K562 (cell line): ENCODE results near the gene COG2. TPM values are rescaled to one million over a fixed set of nuclear protein-coding genes. Genes with fewer than 3 reads are reported as not detected.

ENCODE experiments used
- ATAC-seq: fragments of 200-7000 bp; cut with Tn5 transposase; 3 replicates; pipeline ENCODE4 v1.9.1; 2020; ENCODE audit warnings: moderate library complexity
- BruUV-seq: library from RNA; stranded (reverse); fragments of 400-500 nt; replicated peaks from 2 replicates; lab custom pipeline; 2021; lab: Mats Ljungman, UMichigan
- CTCF ChIA-PET: fragments of 300-600 bp; formaldehyde crosslinking; extraction: SDS; loops from one replicate; lab custom pipeline; 2021; ENCODE audit warnings: low intra/inter-chr PET ratio; lab: Yijun Ruan, JAX
- POLR2A ChIA-PET: fragments of 300-600, 350-650 bp; sonication (Branson Sonifier 250); formaldehyde crosslinking; extraction: SDS; loops from one replicate; lab custom pipeline; 2021; ENCODE audit warnings: antibody characterized with exemption, inconsistent platforms; lab: Yijun Ruan, JAX
- DNase-seq, 4 experiments: peaks; one replicate each; pipeline versions ENCODE4 v3.0.0 to v3.0.0-alpha.2; 2011 to 2018; ENCODE audit warnings: low spot score in 3 of 4, mixed read lengths in 3 of 4; ENCODE audit errors: extremely low read depth in 1 of 4
- FAIRE-seq: peaks from 2 replicates; lab custom pipeline; 2011; peaks lifted over from hg19 to GRCh38; lab: Jason Lieb, UNC
- H2AFZ ChIP-seq: 2 replicates; pipeline ENCODE4 v1.6.0; 2011; ENCODE audit warnings: low read depth, low read length, control low read depth, inconsistent platforms
- H3K27ac ChIP-seq: fragments of 200-600 bp; 3 replicates; pipeline ENCODE4 v1.8.0; 2011; ENCODE audit warnings: low read depth, mild to moderate bottlenecking, control low read depth, inconsistent platforms, low read length, moderate library complexity, mixed read lengths; ENCODE audit errors: extremely low read depth
- H3K27me3 ChIP-seq, 2 experiments: fragments of 300-600 bp in 1 of 2; 2 replicates in 1 of 2; 3 replicates in 1 of 2; pipeline versions ENCODE4 v1.6.0 to v1.8.0; 2011; ENCODE audit warnings: inconsistent platforms in 2 of 2, low read length in 2 of 2, mild to moderate bottlenecking in 1 of 2, mixed read lengths in 1 of 2, moderate library complexity in 1 of 2; ENCODE audit not compliant: control insufficient read depth in 2 of 2, insufficient read depth in 2 of 2
- H3K36me3 ChIP-seq: fragments of 300-600 bp; 3 replicates; pipeline ENCODE4 v1.8.0; 2011; ENCODE audit warnings: mild to moderate bottlenecking, low read length, inconsistent platforms; ENCODE audit not compliant: control insufficient read depth, insufficient read depth
- H3K4me1 ChIP-seq, 2 experiments: fragments of 200-600 bp in 1 of 2; replicated peaks in 1 of 2; 2 replicates in 1 of 2; 3 replicates in 1 of 2; pipeline versions ENCODE4 v1.5.1 to v1.8.0; 2011; ENCODE audit warnings: inconsistent platforms in 2 of 2, low read length in 2 of 2, mild to moderate bottlenecking in 1 of 2, mixed read lengths in 1 of 2, moderate library complexity in 1 of 2; ENCODE audit not compliant: control insufficient read depth in 2 of 2, insufficient read depth in 2 of 2
- H3K4me2 ChIP-seq: 2 replicates; pipeline ENCODE4 v1.6.1; 2011; ENCODE audit warnings: low read length, control low read depth, inconsistent platforms, mixed read lengths; ENCODE audit not compliant: insufficient read depth
- H3K4me3 ChIP-seq: fragments of 200-600 bp; sonication (generic), shearing (Covaris generic); 2 replicates; pipeline ENCODE4 v1.5.1; 2016; ENCODE audit warnings: control low read depth, inconsistent platforms
- H3K79me2 ChIP-seq: fragments of 200-600 bp; 3 replicates; pipeline ENCODE4 v1.8.0; 2011; ENCODE audit warnings: low read length, inconsistent platforms; ENCODE audit not compliant: control insufficient read depth, insufficient read depth
- H3K9ac ChIP-seq, 2 experiments: 2 replicates each; pipeline versions ENCODE4 v1.6.0 to v1.6.1; 2011; ENCODE audit warnings: low read depth in 2 of 2, low read length in 2 of 2, control low read depth in 1 of 2, inconsistent platforms in 1 of 2, mild to moderate bottlenecking in 1 of 2, mixed read lengths in 1 of 2; ENCODE audit not compliant: insufficient read depth in 1 of 2
- H3K9me1 ChIP-seq: one replicate; pipeline ENCODE4 v1.6.0; 2011; ENCODE audit warnings: inconsistent platforms, mild to moderate bottlenecking, low read length, moderate library complexity; ENCODE audit not compliant: control insufficient read depth, insufficient read depth
- H3K9me3 ChIP-seq: replicated peaks from 2 replicates; pipeline ENCODE4 v1.5.1; 2011; ENCODE audit warnings: low read depth, low read length, inconsistent platforms; ENCODE audit not compliant: control insufficient read depth, insufficient read depth
- H4K20me1 ChIP-seq: replicated peaks from 2 replicates; pipeline ENCODE4 v1.6.1; 2011; ENCODE audit warnings: low read length, inconsistent platforms, mixed read lengths; ENCODE audit not compliant: control insufficient read depth, insufficient read depth
- AFF1 ChIP-seq, 2 experiments: fragments of 450-650 bp; IDR thresholded peaks; 2 replicates each; pipeline ENCODE4 v1.6.1; 2018; ENCODE audit warnings: mild to moderate bottlenecking in 2 of 2, low read depth in 1 of 2; ENCODE audit not compliant: partially characterized antibody in 2 of 2
- CREBBP ChIP-seq: IDR thresholded peaks from one replicate; pipeline ENCODE4 v1.6.1; 2012; ENCODE audit warnings: low read depth, mild to moderate bottlenecking, control low read depth, inconsistent platforms, low read length
- CREM ChIP-seq: IDR thresholded peaks from 2 replicates; pipeline ENCODE4 v1.6.1; 2014; ENCODE audit warnings: antibody characterized with exemption, low read depth
- HBP1 ChIP-seq: fragments of 450-650 bp; formaldehyde crosslinking; IDR thresholded peaks from 2 replicates; pipeline ENCODE4 v1.4.0; 2022; ENCODE audit warnings: missing genetic modification characterization
- PHTF2 ChIP-seq: fragments of 250-450 bp; sonication (Bioruptor Pico); IDR thresholded peaks from 2 replicates; pipeline ENCODE4 v1.5.0; 2021; ENCODE audit warnings: mild to moderate bottlenecking
- ZNF316 ChIP-seq: fragments of 450-650 bp; IDR thresholded peaks from 2 replicates; pipeline ENCODE4 v1.6.1; 2016
- WGBS: fragments of 100-300 bp; shearing (Covaris generic); methylation state at CpG from one replicate; pipeline ENCODE4 v1.1.6; 2016; ENCODE audit warnings: low coverage, mixed read lengths; ENCODE audit not compliant: insufficient coverage; ENCODE audit errors: missing lambda C conversion rate; 5-methylcytosine and 5-hydroxymethylcytosine counted together
- in situ Hi-C: fragments of 300-500 bp; cut with MboI; formaldehyde crosslinking; loops from 4 replicates; pipeline ENCODE4 v1.15.0; 2018; ENCODE audit warnings: inconsistent platforms, mixed read lengths
- intact Hi-C: fragments of 100-400 bp; cut with micrococcal nuclease; formaldehyde crosslinking; loops from 2 replicates; pipeline ENCODE4 v1.14.2; 2022
- polyA plus RNA-seq, 8 experiments: library from polyadenylated mRNA; depleted of rRNA in 4 of 8; stranded (reverse) in 5 of 8; unstranded in 3 of 8; fragments of >200 nt; fragmentation: Nextera tagmentation in 2 of 8; fragmentation: Illumina TruSeq in 1 of 8; extraction: Ambion mirVana in 2 of 8; extraction: Trizol in 1 of 8; gene quantifications; 2 replicates each; pipeline versions ENCODE4 v1.2.1 to v1.2.3, GENCODE V29; 2011 to 2014; ENCODE audit warnings: inconsistent platforms in 1 of 8, missing spikeins in 1 of 8
- total RNA-seq, 7 experiments: library from RNA; depleted of rRNA in 6 of 7; stranded (reverse); fragments of >200 nt in 6 of 7; fragmentation: Illumina TruSeq in 2 of 7; extraction: Trizol in 2 of 7; gene quantifications; 2 replicates each; pipeline versions ENCODE4 v1.2.1 to v1.2.3, GENCODE V29; 2011 to 2021; ENCODE audit warnings: low replicate concordance in 1 of 7

Gene COG2
- total and polyA plus RNA-seq, 9 of the 15 experiments (the other 6 are each of a cell fraction or from before 2014, with no cell fraction given): 22.0 to 51.7 (median 33.3) TPM

- ATAC-seq (no peak), DNase-seq (no peak), FAIRE-seq (no peak)
- Histone ChIP-seq H3K79me2 (peaks cover 96% of the 10 kb centered on the region), H3K27ac (no peak overlapping the region), H3K4me1 (peaks cover 4 to 26% of the 10 kb centered on the region in 2 experiments; a peak in 3 of 5 replicates), H2AFZ (no peak overlapping the region), H3K9me3 (no peaks in the 10 kb centered on the region), H4K20me1 (peaks cover 20% of the 10 kb centered on the region), H3K27me3 (no peaks in the 10 kb centered on the region), H3K4me3 (no peak overlapping the region), H3K9me1 (no peaks in the 10 kb centered on the region), H3K4me2 (no peak overlapping the region), H3K36me3 (peaks cover 5% of the 10 kb centered on the region), H3K9ac (no peak overlapping the region)
- in situ Hi-C loops: no loop called here
- WGBS: 97% methylated on average over 3 of the region's 3 CpGs
- TF ChIP-seq ZNF316: peak; percentile 38; the same call in 1 of the 2 replicates
- TF ChIP-seq CREM: no peak
- no peak for TF ChIP-seq HBP1 (CRISPR knock-in tag)
- no peak for TF ChIP-seq CREBBP
- intact Hi-C loops: loop anchor here (10.0 kb wide), 1 partner anchor 217 kb away; the partner anchor contains the start of gene C1orf198
- no TSS peak for BruUV-seq
- ChIA-PET POLR2A (no interaction called here), CTCF (no interaction called here)
Measured at GRCh38 chr1:230648114-230648513, 5.8 kb downstream of the COG2 start.

GRCh38 chr1:230650300-230650699 lies 8.0 kb downstream of the COG2 start:
- Histone ChIP-seq H2AFZ (no peak overlapping the region), H3K27me3 (no peaks in the 10 kb centered on the region), H3K4me3 (no peak overlapping the region), H3K27ac (no peak overlapping the region), H3K36me3 (peaks cover 5% of the 10 kb centered on the region; the same call in 2 of the 3 replicates), H3K79me2 (peaks cover 78% of the 10 kb centered on the region), H3K4me1 (peaks cover 0 to 14% of the 10 kb centered on the region in 2 experiments; a peak in 2 of 5 replicates), H3K4me2 (no peak overlapping the region), H3K9ac (no peak overlapping the region), H3K9me1 (no peaks in the 10 kb centered on the region), H4K20me1 (peaks cover 11% of the 10 kb centered on the region; the same call in 1 of the 2 replicates), H3K9me3 (no peaks in the 10 kb centered on the region)
- FAIRE-seq (no peak), DNase-seq (no peak), ATAC-seq (no peak)
- TF ChIP-seq PHTF2 (CRISPR knock-in tag): no peak
- TF ChIP-seq AFF1 (IDR thresholded peaks at IDR 0.05; ENCODE audit: low read depth in 1 of 2, partially characterized antibody in 2 of 2): peak in 1 of 2 experiments; percentile 92
- WGBS: 85% methylated on average over 1 of the region's 1 CpG
- ChIA-PET CTCF (no interaction called here), POLR2A (interaction anchor here (1.2 to 2.5 kb wide), 2 partner anchors 7 to 23 kb away, joined by 3 to 11 read pairs; no protein-coding TSS in a partner anchor)
- in situ Hi-C loops: no loop called here
- no TSS peak for BruUV-seq
- intact Hi-C loops: no loop called here
